ENCODE results near the gene LUZP1. TPM values are rescaled to one million over a fixed set of nuclear protein-coding genes. Genes with fewer than 3 reads are reported as not detected.

LUZP1 gene
- total RNA-seq, 2 donors from 2014 or later: 43.7 to 57.8 TPM

GRCh38 chr1:23167353-23168078, 1.1 kb downstream of the LUZP1 start:
- peak; percentile 59 for ATAC-seq
- peak; percentile 51 to 65 for DNase-seq
- intact Hi-C loops (cut with DNase I, micrococcal nuclease): no loop called here

DNA sequence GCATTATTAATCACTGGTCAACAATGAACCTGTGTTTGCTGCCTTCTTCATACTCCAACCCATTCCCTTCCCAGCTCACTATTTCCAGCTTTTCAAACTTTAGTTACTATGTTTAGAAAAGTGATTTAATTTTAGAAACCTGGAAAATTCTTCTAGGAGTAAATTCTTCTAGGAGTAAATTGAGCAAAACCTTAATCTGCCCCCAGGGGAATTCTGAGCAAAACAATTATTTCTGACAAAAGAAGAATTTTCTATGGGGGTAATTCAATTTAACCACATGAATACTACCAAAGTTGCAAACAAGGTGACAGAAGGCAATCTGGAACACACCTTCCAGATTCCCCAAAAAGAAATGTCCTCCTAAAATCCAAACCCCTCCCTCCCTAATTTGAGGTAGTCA, 1.8 kb downstream of the LUZP1 start:
- no peak for ATAC-seq
- intact Hi-C loops (cut with DNase I, micrococcal nuclease): no loop called here

DNA sequence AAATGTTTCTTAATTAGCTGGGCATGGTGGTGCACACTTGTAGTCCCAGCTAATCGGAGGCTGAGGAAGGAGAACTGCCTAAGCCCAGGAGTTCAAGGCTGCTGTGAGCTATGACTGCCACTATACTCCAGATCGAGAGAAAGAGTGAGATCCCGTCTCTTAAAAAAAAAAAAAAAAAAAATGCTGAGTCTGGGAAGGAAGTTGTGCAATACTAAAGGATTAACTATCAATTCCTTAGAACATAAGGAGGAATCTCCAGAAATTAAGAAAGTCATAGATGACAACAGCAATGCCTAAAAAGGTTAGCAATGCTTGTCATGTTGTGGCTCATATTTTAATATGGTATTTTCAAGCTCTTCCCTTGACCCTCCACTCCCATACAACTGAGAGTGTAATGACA, 5.3 kb downstream of the LUZP1 start:
- no peak for ATAC-seq
- intact Hi-C loops (cut with DNase I, micrococcal nuclease): no loop called here
- no peak for DNase-seq

More for the DNA sequence above, 1.8 kb downstream of the LUZP1 start:
- DNase-seq: no peak

GRCh38 chr1:23159963-23160877, 8.4 kb downstream of the LUZP1 start:
- DNase-seq (no peak), ATAC-seq (peak; percentile 82)
- intact Hi-C loops (cut with DNase I, micrococcal nuclease): no loop called here

DNA sequence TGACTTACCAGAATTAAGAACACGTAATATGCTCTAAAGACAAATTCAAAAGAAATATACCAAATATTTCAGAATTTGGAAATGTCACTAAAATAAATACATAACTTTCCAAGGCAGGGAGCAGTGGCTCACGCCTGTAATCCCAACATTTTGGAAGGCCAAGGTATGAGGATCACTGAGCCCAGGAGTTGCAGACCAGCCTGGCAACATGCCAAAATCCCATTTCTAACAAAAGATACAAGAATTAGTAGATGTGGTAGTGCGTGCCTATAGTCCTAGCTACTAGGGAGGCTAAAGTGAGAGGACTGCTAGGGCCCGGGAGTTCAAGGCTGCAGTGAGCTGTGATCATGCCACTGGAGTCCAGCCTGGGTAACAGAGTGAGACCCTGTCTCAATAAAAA, 11.7 kb downstream of the LUZP1 start:
- intact Hi-C loops (cut with DNase I, micrococcal nuclease): no loop called here
- no peak for DNase-seq
- ATAC-seq: no peak

- intact Hi-C loops (cut with DNase I, micrococcal nuclease): no loop called here
- DNase-seq: no peak
- no peak for ATAC-seq
These were observed 15.5 kb downstream of the LUZP1 start for GRCh38 chr1:23152966-23153684.

DNA sequence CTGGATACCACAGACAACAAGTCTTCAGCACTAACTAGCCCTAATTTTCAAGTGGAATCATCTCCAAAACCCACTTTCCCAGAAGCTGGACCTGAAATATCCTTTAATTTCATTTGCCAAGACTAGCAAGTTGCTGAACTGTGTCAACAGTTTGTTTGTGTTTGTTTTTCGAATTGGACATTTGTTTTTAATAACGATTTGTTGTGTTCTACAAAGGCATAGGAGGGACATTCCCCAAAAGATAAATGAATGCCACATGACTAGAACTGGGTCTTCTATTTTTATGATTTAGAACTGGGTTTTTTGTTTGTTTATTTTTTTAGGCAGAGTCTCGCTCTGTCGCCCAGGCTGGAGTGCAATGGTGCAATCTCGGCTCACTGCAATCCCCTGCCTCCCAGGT, 17.9 kb downstream of the LUZP1 start:
- no peak for DNase-seq
- intact Hi-C loops (cut with DNase I, micrococcal nuclease): no loop called here
- ATAC-seq: no peak

- intact Hi-C loops (cut with DNase I, micrococcal nuclease): no loop called here
- DNase-seq: no peak
- ATAC-seq: no peak
These were observed 18.5 kb downstream of the LUZP1 start for GRCh38 chr1:23150125-23150524.

DNA sequence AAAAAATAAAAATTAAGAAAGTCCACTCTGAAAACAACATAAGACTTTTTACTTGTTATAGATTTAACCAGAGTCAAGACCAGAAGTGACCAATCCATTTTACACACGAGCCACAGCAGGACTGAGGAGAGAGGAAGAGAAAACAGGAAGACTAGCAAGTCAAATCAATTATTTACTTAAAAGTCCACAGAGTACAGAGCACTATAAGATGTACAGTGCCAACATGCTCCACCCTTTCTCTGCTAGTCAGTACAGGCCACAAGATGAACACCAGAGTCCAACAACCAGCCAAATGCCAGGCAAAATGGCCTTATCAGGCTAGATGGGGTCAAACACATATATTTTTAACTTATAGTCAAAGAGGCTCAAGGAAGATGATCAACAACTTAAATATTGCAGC, 19.5 kb downstream of the LUZP1 start:
- intact Hi-C loops (cut with DNase I, micrococcal nuclease): no loop called here
- peak; percentile 34 to 53 for DNase-seq
- ATAC-seq: peak; percentile 97

- DNase-seq (no peak), ATAC-seq (no peak)
- intact Hi-C loops (cut with DNase I, micrococcal nuclease): no loop called here
These were observed 20.6 kb downstream of the LUZP1 start for GRCh38 chr1:23148084-23148483.

- intact Hi-C loops (cut with DNase I, micrococcal nuclease): no loop called here
- no peak for DNase-seq
- peak; percentile 34 for ATAC-seq
These were observed 27.6 kb downstream of the LUZP1 start for GRCh38 chr1:23140940-23141596.

DNA sequence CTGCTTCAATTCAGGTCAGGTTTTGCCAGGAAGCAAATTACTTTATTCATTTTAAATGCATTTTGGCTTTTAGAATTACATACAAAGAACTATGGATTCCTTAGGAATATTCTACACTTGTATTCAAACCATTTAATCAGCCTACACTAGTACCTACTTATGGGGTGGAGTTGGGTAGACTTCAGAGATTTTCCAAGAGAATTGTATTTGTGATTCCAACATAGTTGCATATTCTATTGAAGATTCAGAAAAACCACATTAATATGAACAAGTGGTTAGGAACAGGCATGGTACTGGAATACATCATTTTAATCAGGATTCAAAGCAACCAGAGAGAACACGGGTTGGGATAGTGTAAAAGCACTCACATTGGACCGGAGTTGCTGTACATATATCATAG, 33.4 kb downstream of the LUZP1 start:
- DNase-seq (no peak), ATAC-seq (no peak)
- intact Hi-C loops (cut with DNase I, micrococcal nuclease): no loop called here

DNA sequence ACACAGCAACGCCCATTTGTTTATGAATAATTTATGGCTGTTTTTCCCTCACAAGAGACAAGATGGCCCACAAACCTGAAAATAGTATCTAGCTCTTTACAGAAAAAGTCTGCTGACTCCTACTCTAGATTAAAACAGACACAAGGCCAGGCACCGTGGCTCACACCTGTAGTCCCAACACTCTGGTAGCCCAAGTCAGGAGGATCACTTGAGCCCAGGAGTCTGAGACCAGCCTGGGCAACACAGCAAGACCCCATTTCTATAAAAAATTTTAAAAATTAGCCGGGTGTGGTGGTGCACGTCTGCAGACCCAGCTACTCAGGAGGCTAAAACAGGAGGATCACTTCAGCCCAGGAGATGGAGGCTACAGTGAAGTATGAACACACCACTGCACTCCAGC, 34.6 kb downstream of the LUZP1 start:
- ATAC-seq (no peak), DNase-seq (no peak)
- intact Hi-C loops (cut with DNase I, micrococcal nuclease): no loop called here

DNA sequence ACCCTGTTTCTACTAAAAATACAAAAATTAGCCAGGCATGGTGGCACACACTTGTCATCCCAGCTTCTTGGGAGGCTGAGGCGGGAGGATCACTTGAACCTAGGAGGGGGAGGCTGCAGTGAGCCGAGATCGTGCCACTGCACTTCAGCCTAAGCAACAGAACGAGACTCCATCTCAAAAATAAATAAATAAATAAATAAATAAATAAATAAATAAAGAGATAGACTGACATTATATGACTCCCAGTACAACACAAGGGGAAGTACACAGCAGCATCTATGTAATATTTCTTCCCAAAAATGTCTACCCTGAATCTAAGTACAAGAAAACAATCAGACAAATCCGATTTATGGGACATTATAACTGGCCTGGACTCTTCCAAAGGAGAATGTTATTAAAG, 35.1 kb downstream of the LUZP1 start:
- intact Hi-C loops (cut with DNase I, micrococcal nuclease): no loop called here
- no peak for ATAC-seq
- DNase-seq: no peak

DNA sequence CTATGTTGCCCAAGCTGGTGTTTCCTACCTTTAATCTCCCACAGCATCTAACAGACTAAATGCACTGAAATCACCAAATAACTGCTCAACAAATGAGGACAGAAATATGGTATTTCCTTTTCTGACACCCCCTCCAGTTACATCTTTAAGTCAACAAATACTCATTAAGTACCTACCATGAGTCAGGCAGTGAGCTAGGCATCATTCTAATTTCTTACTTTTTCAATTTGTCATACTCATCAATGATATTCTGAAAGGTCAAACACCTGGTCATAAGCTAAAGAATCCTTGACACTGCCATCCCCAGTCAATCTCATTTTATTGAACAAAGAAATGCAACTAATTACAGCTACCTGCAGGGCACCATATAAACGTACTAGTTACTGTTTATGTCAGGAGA, 36.6 kb downstream of the LUZP1 start:
- intact Hi-C loops (cut with DNase I, micrococcal nuclease): no loop called here
- DNase-seq: no peak
- no peak for ATAC-seq

- DNase-seq (no peak), ATAC-seq (no peak)
- intact Hi-C loops (cut with DNase I, micrococcal nuclease): no loop called here
These were observed 38.8 kb downstream of the LUZP1 start for GRCh38 chr1:23129846-23130245.

DNA sequence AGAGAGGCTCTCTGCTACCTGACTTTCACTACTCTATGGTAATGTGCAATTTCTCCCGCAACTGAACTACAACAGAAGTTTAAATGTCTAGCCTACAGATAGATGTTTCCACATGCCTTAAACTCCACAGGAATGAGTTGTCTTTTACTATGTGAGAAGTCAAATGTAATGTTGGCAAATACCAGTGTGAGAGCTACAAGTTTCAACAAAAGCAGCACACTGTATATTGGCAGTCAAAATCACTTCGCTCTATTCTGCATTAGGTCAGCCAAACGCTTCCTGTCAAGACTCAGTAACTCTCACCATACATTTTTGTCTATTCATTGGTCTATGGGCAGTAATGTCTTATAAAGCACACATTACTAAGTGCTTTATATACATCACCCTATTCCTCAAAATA, 41.9 kb downstream of the LUZP1 start:
- ATAC-seq (no peak), DNase-seq (no peak)
- intact Hi-C loops (cut with DNase I, micrococcal nuclease): no loop called here

DNA sequence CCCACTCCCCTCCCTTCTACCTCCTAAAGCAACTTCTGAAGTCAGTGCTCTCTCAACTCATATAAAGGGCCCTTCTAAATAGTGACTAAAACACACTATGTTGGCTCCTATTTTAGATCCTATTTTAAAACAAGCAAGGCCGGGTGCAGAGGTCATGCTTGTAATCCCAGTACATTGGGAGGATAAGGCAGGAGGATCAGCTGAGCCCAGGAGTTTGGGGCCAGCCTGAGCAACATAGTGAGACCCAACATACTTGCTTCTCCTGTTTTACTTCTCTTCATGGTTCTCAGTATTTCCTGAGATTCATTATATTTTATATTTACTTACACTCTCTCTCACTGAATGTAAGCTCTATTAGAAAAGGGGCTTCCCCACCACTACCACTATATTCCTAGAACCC, 42.5 kb downstream of the LUZP1 start:
- DNase-seq: no peak
- ATAC-seq: no peak
- intact Hi-C loops (cut with DNase I, micrococcal nuclease): no loop called here

- DNase-seq (no peak), ATAC-seq (no peak)
- intact Hi-C loops (cut with DNase I, micrococcal nuclease): no loop called here
These were observed 43.2 kb downstream of the LUZP1 start for GRCh38 chr1:23125489-23125888.

All from left colon (tissue), 2 donors.